Measurements from ENCODE around the gene C4orf33.

The C4orf33 gene

DNA sequence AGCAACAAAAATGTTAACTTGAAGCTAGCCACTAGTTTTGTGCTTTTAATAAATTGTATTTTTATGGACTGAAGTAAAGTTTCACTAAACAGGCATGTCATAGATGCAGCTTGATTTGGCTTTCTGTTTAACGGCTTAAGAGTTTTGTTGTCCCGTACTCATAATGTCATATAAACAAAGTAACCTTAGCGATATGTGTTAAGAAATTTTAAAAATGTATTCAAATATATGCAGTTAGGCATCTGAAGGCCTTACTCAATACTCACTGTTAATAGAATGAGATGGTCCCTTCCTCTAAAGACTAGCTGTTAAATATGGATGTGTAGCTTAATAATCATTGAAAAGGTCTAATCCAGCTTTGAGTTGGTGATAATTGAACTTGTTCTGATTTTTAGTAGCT is 1.6 kb upstream of the C4orf33 start:
- TF ChIP-seq FOXK2 (IDR thresholded peaks at IDR 0.05) (no peak), BHLHE40 (IDR thresholded peaks at IDR 0.05; ENCODE audit: borderline replicate concordance) (no peak), NFRKB (IDR thresholded peaks at IDR 0.05) (no peak), ELF4 (IDR thresholded peaks at IDR 0.05) (no peak), TARDBP (IDR thresholded peaks at IDR 0.05) (no peak), L3MBTL2 (conservative IDR thresholded peaks at IDR 0.05) (no peak)
- TF ChIP-seq, protein P1, sequence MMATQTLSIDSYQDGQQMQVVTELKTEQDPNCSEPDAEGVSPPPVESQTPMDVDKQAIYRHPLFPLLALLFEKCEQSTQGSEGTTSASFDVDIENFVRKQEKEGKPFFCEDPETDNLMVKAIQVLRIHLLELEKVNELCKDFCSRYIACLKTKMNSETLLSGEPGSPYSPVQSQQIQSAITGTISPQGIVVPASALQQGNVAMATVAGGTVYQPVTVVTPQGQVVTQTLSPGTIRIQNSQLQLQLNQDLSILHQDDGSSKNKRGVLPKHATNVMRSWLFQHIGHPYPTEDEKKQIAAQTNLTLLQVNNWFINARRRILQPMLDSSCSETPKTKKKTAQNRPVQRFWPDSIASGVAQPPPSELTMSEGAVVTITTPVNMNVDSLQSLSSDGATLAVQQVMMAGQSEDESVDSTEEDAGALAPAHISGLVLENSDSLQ (IDR thresholded peaks at IDR 0.05): no peak
- ChIA-PET POLR2A (interaction anchor here (1.0 to 2.1 kb wide), 2 partner anchors 65 to 282 kb away, joined by 3 to 7 read pairs; no protein-coding TSS in a partner anchor), CTCF (no interaction called here)
- DNase-seq (ENCODE audit: extremely low spot score): no peak

DNA sequence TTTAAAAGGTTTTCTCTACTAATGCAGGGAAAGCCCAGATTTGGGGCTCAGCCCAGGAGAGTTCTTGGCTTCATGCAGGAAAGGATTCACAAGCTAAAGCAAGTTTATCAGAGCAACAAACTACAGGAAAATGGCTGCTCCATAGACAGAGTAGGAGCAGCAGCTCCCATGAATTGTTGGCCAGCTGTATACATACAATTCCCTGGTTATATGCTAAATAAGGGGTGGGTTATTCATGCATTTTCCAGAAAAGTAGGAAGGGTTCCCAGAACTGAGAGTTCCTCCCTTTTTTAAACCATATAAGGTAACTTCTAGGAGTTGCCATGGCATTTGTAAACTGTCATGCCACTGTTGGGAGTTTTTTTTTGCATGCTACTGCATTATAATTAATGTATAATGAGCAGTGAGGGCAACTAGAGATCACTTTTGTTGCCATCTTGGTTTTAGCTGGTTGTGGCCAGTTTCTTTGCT is 2.6 kb downstream of the C4orf33 start:
- no peak for TF ChIP-seq FOXA1 (IDR thresholded peaks at IDR 0.05)
- CTCF ChIA-PET: no interaction called here
- no peak for DNase-seq (ENCODE audit: extremely low spot score)
- POLR2A ChIA-PET: no interaction called here

DNA sequence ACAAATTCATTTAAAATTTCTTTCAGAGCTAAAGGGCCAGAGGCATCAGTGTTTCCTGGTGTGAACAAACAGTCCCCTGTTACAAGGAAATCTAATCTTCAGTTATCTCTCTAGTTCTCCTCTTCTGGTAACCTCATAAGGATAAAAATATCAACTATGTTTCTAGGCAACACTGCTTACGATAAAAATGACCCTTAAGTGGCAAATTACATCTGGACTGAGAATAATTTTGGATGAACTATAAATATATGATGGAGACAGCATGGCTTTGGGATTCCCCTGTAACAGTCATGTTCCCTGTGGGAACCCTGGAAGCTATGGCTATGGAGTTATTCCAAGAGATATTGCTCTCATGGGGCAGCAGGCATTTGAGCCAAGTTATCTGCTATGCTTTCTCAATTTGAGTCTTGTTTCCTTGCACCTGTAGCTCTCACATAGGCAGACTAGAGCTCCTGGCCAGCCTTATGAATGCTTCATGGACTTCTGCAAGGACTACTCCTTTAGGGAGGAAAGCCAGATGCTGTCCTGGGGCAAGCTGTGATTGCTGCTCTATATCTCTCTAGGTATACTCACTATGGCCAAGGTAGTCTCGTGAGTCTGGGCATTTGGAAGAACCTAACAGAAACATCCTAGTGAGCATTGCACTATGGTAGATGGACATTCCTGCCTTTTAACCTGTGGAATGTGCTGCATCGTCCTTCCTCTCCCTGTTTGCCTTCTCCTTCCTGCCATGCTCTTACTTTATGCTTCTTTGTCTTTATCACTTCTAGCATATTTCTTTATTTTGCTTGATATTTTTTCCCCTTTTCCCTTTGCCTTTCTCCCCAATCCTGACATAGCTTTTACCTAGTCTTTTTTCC is 14.2 kb downstream of the C4orf33 start:
- DNase-seq (ENCODE audit: extremely low spot score): no peak
- TF ChIP-seq FOXM1 (IDR thresholded peaks at IDR 0.05; ENCODE audit: borderline replicate concordance) (no peak), CTBP1 (IDR thresholded peaks at IDR 0.05; ENCODE audit: borderline replicate concordance) (no peak), FOXA1 (IDR thresholded peaks at IDR 0.05) (no peak), L3MBTL2 (conservative IDR thresholded peaks at IDR 0.05) (no peak), BHLHE40 (IDR thresholded peaks at IDR 0.05; ENCODE audit: borderline replicate concordance) (no peak), SP1 (IDR thresholded peaks at IDR 0.05) (no peak), SUZ12 (IDR thresholded peaks at IDR 0.05) (no peak), TARDBP (IDR thresholded peaks at IDR 0.05) (no peak), NFRKB (IDR thresholded peaks at IDR 0.05) (no peak), ELF4 (IDR thresholded peaks at IDR 0.05) (no peak), ARNT (IDR thresholded peaks at IDR 0.05) (no peak), HDGF (IDR thresholded peaks at IDR 0.05; ENCODE audit: borderline replicate concordance) (no peak)
- CTCF ChIA-PET: no interaction called here
- POLR2A ChIA-PET: interaction anchor here (0.6 to 1.1 kb wide), 2 partner anchors 14 to 17 kb away, joined by 3 to 4 read pairs; partner anchors contain the start of genes C4orf33 and SCLT1

GRCh38 chr4:129110931-129111330 is 15.0 kb downstream of the C4orf33 start:
- no peak for TF ChIP-seq NFRKB (IDR thresholded peaks at IDR 0.05)
- TF ChIP-seq HDGF (IDR thresholded peaks at IDR 0.05; ENCODE audit: borderline replicate concordance): no peak
- no peak for TF ChIP-seq BHLHE40 (IDR thresholded peaks at IDR 0.05; ENCODE audit: borderline replicate concordance)
- TF ChIP-seq L3MBTL2 (conservative IDR thresholded peaks at IDR 0.05): no peak
- TF ChIP-seq ELF4 (IDR thresholded peaks at IDR 0.05): no peak
- TF ChIP-seq ARNT (IDR thresholded peaks at IDR 0.05): no peak
- no peak for TF ChIP-seq ZNF384 (IDR thresholded peaks at IDR 0.05)
- TF ChIP-seq, protein P1 (IDR thresholded peaks at IDR 0.05): no peak
- TF ChIP-seq FOXA1 (IDR thresholded peaks at IDR 0.05): no peak
- no peak for TF ChIP-seq LEF1 (IDR thresholded peaks at IDR 0.05; ENCODE audit: borderline replicate concordance)
- no peak for TF ChIP-seq SUZ12 (IDR thresholded peaks at IDR 0.05)
- no peak for TF ChIP-seq FOXK2 (IDR thresholded peaks at IDR 0.05)
- no peak for TF ChIP-seq TARDBP (IDR thresholded peaks at IDR 0.05)
- no peak for TF ChIP-seq SP1 (IDR thresholded peaks at IDR 0.05)
- no peak for TF ChIP-seq FOXM1 (IDR thresholded peaks at IDR 0.05; ENCODE audit: borderline replicate concordance)
- no peak for TF ChIP-seq CTBP1 (IDR thresholded peaks at IDR 0.05; ENCODE audit: borderline replicate concordance)
- ChIA-PET POLR2A (interaction anchor here (0.6 kb wide), 1 partner anchor 15 kb away, joined by 3 read pairs; the partner anchor contains the start of gene C4orf33), CTCF (no interaction called here)
- DNase-seq (ENCODE audit: extremely low spot score): no peak

DNA sequence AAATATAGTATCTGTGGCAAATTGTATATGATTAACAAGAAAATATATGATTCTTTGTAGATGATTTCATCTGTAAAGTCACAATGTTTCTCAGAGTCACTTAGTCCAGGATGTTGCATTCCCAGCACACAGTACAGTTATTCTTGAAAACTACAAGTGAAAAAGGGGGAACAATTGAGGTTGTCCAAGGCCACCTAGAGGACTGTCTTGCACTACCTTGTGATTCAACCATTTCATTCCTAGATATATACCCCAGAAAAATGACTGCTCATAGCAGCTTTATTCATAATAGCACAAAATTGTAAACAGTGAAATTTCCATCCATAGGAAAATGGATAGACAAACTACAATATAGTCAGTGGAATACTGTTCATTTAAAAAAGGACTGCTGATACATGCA is 16.0 kb downstream of the C4orf33 start:
- ChIA-PET CTCF (no interaction called here), POLR2A (no interaction called here)
- no peak for DNase-seq (ENCODE audit: extremely low spot score)

More for the DNA sequence above, 16.0 kb downstream of the C4orf33 start:
- TF ChIP-seq ZNF384 (IDR thresholded peaks at IDR 0.05): no peak
- no peak for TF ChIP-seq L3MBTL2 (conservative IDR thresholded peaks at IDR 0.05)
- TF ChIP-seq CTBP1 (IDR thresholded peaks at IDR 0.05; ENCODE audit: borderline replicate concordance): no peak
- no peak for TF ChIP-seq SP1 (IDR thresholded peaks at IDR 0.05)
- TF ChIP-seq FOXK2 (IDR thresholded peaks at IDR 0.05): no peak
- no peak for TF ChIP-seq FOXM1 (IDR thresholded peaks at IDR 0.05; ENCODE audit: borderline replicate concordance)
- TF ChIP-seq NFRKB (IDR thresholded peaks at IDR 0.05): no peak
- no peak for TF ChIP-seq TARDBP (IDR thresholded peaks at IDR 0.05)
- no peak for TF ChIP-seq ARNT (IDR thresholded peaks at IDR 0.05)
- TF ChIP-seq SUZ12 (IDR thresholded peaks at IDR 0.05): no peak
- TF ChIP-seq ELF4 (IDR thresholded peaks at IDR 0.05): no peak
- no peak for TF ChIP-seq FOXA1 (IDR thresholded peaks at IDR 0.05)
- TF ChIP-seq, protein P1 (IDR thresholded peaks at IDR 0.05): no peak
- no peak for TF ChIP-seq BHLHE40 (IDR thresholded peaks at IDR 0.05; ENCODE audit: borderline replicate concordance)
- TF ChIP-seq HDGF (IDR thresholded peaks at IDR 0.05; ENCODE audit: borderline replicate concordance): no peak
- TF ChIP-seq LEF1 (IDR thresholded peaks at IDR 0.05; ENCODE audit: borderline replicate concordance): no peak
